GM23338 (cell line): ENCODE data around the gene VOPP1. TPM values are rescaled to one million over a fixed set of nuclear protein-coding genes. Genes with fewer than 3 reads are reported as not detected.

Experiments used
- ATAC-seq: fragments of 200-7000 bp; cut with Tn5 transposase; 3 replicates; pipeline ENCODE4 v1.9.1; 2020
- DNase-seq: peaks from one replicate; pipeline ENCODE4 v3.0.0-alpha.2; 2015; ENCODE audit warnings: low spot score
- H2AFZ ChIP-seq: fragments of 200-600 bp; sonication (generic); 2 replicates; pipeline ENCODE4 v1.8.0; 2016; ENCODE audit warnings: antibody characterized with exemption, mild to moderate bottlenecking, moderate library complexity
- H3F3A ChIP-seq: fragments of 200-600 bp; sonication (generic); replicated peaks from 2 replicates; pipeline ENCODE4 v1.8.0; 2017; ENCODE audit warnings: antibody characterized with exemption, mixed run types, low read depth
- H3K27ac ChIP-seq: fragments of 200-600 bp; sonication (generic); 2 replicates; pipeline ENCODE4 v1.6.1; 2016; ENCODE audit warnings: low read depth
- H3K27me3 ChIP-seq: fragments of 200-600 bp; sonication (generic); 2 replicates; pipeline ENCODE4 v1.8.0; 2016; ENCODE audit warnings: mild to moderate bottlenecking, mixed run types, moderate library complexity; ENCODE audit not compliant: insufficient read depth
- H3K36me3 ChIP-seq: fragments of 200-600 bp; sonication (generic); 2 replicates; pipeline ENCODE4 v1.8.0; 2016; ENCODE audit warnings: mild to moderate bottlenecking; ENCODE audit not compliant: insufficient read depth
- H3K4me1 ChIP-seq: fragments of 200-600 bp; sonication (generic); 2 replicates; pipeline ENCODE4 v1.8.0; 2016; ENCODE audit warnings: mild to moderate bottlenecking, moderate library complexity; ENCODE audit not compliant: insufficient read depth
- H3K4me2 ChIP-seq: fragments of 200-600 bp; sonication (generic); 2 replicates; pipeline ENCODE4 v1.7.1; 2017; ENCODE audit warnings: mixed run types
- H3K4me3 ChIP-seq: fragments of 200-600 bp; sonication (generic); 2 replicates; pipeline ENCODE4 v1.6.1; 2016; ENCODE audit warnings: mixed run types
- H3K79me2 ChIP-seq: fragments of 200-600 bp; sonication (generic); replicated peaks from 2 replicates; pipeline ENCODE4 v1.8.0; 2017; ENCODE audit warnings: mild to moderate bottlenecking; ENCODE audit not compliant: insufficient read depth
- H3K9me2 ChIP-seq: fragments of 200-600 bp; sonication (generic); 2 replicates; pipeline ENCODE4 v1.8.0; 2017; ENCODE audit not compliant: insufficient read depth
- H4K20me1 ChIP-seq: fragments of 200-600 bp; sonication (generic); replicated peaks from 2 replicates; pipeline ENCODE4 v1.8.0; 2017; ENCODE audit warnings: mild to moderate bottlenecking; ENCODE audit not compliant: insufficient read depth
- H3K27ac Mint-ChIP-seq: 2 replicates; pipeline ENCODE4 v1.8.0; 2020; ENCODE audit warnings: inconsistent platforms, mild to moderate bottlenecking, moderate library complexity, mixed read lengths
- H3K27me3 Mint-ChIP-seq: 3 replicates; pipeline ENCODE4 v1.8.0; 2022; ENCODE audit warnings: low read depth, mild to moderate bottlenecking, moderate library complexity, mixed read lengths, inconsistent platforms; ENCODE audit not compliant: insufficient read depth, poor library complexity
- H3K36me3 Mint-ChIP-seq: 3 replicates; pipeline ENCODE4 v1.8.0; 2021; ENCODE audit warnings: low read depth, mild to moderate bottlenecking, inconsistent platforms, moderate library complexity, mixed read lengths
- H3K4me1 Mint-ChIP-seq: 3 replicates; pipeline ENCODE4 v1.8.0; 2020; ENCODE audit warnings: mild to moderate bottlenecking, inconsistent platforms, mixed read lengths
- H3K4me3 Mint-ChIP-seq: 3 replicates; pipeline ENCODE4 v1.8.0; 2021; ENCODE audit warnings: moderate library complexity, mild to moderate bottlenecking, inconsistent platforms, mixed read lengths
- H3K9me3 Mint-ChIP-seq: 3 replicates; pipeline ENCODE4 v1.8.0; 2020; ENCODE audit warnings: moderate library complexity, mild to moderate bottlenecking, inconsistent platforms, mixed read lengths
- CREB1 ChIP-seq: fragments of 250-450 bp; sonication (Bioruptor Pico); IDR thresholded peaks from 2 replicates; pipeline ENCODE4 v1.5.0; 2020; ENCODE audit warnings: low read depth, mild to moderate bottlenecking, moderate library complexity
- CTCF ChIP-seq, 2 experiments: fragments of 200-600 bp in 1 of 2; sonication (generic) in 1 of 2; conservative IDR thresholded peaks; 2 replicates each; pipeline versions ENCODE4 v1.5.1 to v1.6.1; 2016 to 2017; ENCODE audit warnings: antibody characterized with exemption in 2 of 2, low read depth in 2 of 2, mild to moderate bottlenecking in 2 of 2, moderate library complexity in 1 of 2
- ETS1 ChIP-seq: IDR thresholded peaks from 2 replicates; pipeline ENCODE4 v1.6.1; 2016; ENCODE audit warnings: antibody characterized with exemption
- EZH2 ChIP-seq: fragments of 200-600 bp; sonication (generic); IDR thresholded peaks from one replicate; pipeline ENCODE4 v1.8.0; 2017; ENCODE audit warnings: antibody characterized with exemption, mild to moderate bottlenecking, low read depth; ENCODE audit not compliant: unreplicated experiment
- EZH2phosphoT487 ChIP-seq: fragments of 200-600 bp; sonication (generic); IDR thresholded peaks from one replicate; pipeline ENCODE4 v1.8.1; 2018; ENCODE audit warnings: antibody characterized with exemption; ENCODE audit not compliant: unreplicated experiment
- JUNB ChIP-seq: IDR thresholded peaks from one replicate; pipeline ENCODE4 v1.6.1; 2016; ENCODE audit warnings: antibody characterized with exemption; ENCODE audit not compliant: unreplicated experiment
- NANOG ChIP-seq: IDR thresholded peaks from 2 replicates; pipeline ENCODE4 v1.6.1; 2016; ENCODE audit warnings: antibody characterized with exemption, borderline replicate concordance
- POLR2AphosphoS5 ChIP-seq: IDR thresholded peaks from 2 replicates; pipeline ENCODE4 v1.6.1; 2016; ENCODE audit warnings: antibody characterized with exemption, low read depth
- STAT1 ChIP-seq: IDR thresholded peaks from one replicate; pipeline ENCODE4 v1.6.1; 2016; ENCODE audit warnings: antibody characterized with exemption; ENCODE audit not compliant: unreplicated experiment
- ZNF114 ChIP-seq: fragments of 250-450 bp; sonication (Bioruptor Pico); IDR thresholded peaks from 2 replicates; pipeline ENCODE4 v1.5.0; 2020; ENCODE audit warnings: mild to moderate bottlenecking, moderate library complexity
- ZNF331 ChIP-seq: fragments of 250-450 bp; sonication (Bioruptor Pico); IDR thresholded peaks from 2 replicates; pipeline ENCODE4 v1.5.0; 2020; ENCODE audit warnings: low read depth, mild to moderate bottlenecking, moderate library complexity
- polyA plus RNA-seq: library from polyadenylated mRNA; unstranded; fragments of >200 nt; fragmentation: Nextera tagmentation; extraction: Ambion mirVana; gene quantifications from 2 replicates; pipeline ENCODE4 v1.2.1, GENCODE V29; 2016
- total RNA-seq: library from RNA; depleted of rRNA; stranded (reverse); fragments of >200 nt; shearing (Covaris generic); gene quantifications from 2 replicates; pipeline ENCODE4 v1.2.3, GENCODE V29; 2014
- TF ChIP-seq, protein P1 (sequence below): IDR thresholded peaks from one replicate; pipeline ENCODE4 v1.6.1; 2018; ENCODE audit warnings: antibody characterized with exemption; ENCODE audit not compliant: unreplicated experiment
- TF ChIP-seq, protein P2 (sequence below): fragments of 250-450 bp; sonication (Bioruptor Pico); IDR thresholded peaks from 2 replicates; pipeline ENCODE4 v1.5.0; 2020; ENCODE audit warnings: mild to moderate bottlenecking, moderate library complexity

Gene VOPP1
- total and polyA plus RNA-seq, 2 experiments from 2014 or later = 28.2 to 73.7 TPM

DNA sequence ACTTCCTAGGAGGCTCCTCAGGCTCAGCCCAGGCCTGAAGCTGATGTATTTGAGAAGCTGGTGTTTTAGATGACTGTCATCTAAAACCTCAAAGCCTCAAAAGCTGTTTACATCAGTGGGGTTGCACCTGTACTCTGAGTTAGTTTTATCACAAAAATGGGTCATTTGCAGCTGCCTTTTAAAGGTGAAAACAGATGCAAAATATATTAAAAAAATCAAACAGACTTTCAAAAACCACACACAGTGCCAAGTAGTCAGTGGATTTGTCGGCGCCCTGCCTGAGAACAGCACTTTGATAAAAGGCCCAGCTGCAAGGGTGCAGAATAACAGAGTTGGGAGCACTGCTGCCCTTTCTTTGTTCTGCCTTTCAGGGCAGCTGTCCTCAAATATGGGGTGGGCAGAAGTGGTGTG is 103.0 kb downstream of the VOPP1 start:
- Histone ChIP-seq H3F3A (no peaks in the 10 kb centered on the region), H3K4me3 (no peak overlapping the region), H3K4me2 (no peak overlapping the region), H3K27ac (no peak overlapping the region), H2AFZ (no peak overlapping the region), H3K4me1 (no peaks in the 10 kb centered on the region), H3K36me3 (peaks cover 8% of the 10 kb centered on the region; the same call in 1 of the 2 replicates), H3K79me2 (no peaks in the 10 kb centered on the region), H3K27me3 (no peaks in the 10 kb centered on the region), H3K9me2 (no peaks in the 10 kb centered on the region), H4K20me1 (no peaks in the 10 kb centered on the region)
- H3K27me3 Mint-ChIP-seq = peaks cover 7% of the 10 kb centered on the region
- ATAC-seq (no peak), DNase-seq (no peak)
- H3K36me3 Mint-ChIP-seq = peaks cover 56% of the 10 kb centered on the region
- TF ChIP-seq NANOG (no peak), ZNF114 (no peak), ZNF331 (CRISPR knock-in tag) (no peak), ETS1 (no peak), CTCF (conservative IDR thresholded peaks at IDR 0.05; ENCODE audit: low read depth in 2 of 2) (no peak), EZH2 (no peak), CREB1 (CRISPR knock-in tag) (no peak), EZH2phosphoT487 (no peak), JUNB (no peak), STAT1 (no peak), POLR2AphosphoS5 (no peak)
- TF ChIP-seq, protein P1, sequence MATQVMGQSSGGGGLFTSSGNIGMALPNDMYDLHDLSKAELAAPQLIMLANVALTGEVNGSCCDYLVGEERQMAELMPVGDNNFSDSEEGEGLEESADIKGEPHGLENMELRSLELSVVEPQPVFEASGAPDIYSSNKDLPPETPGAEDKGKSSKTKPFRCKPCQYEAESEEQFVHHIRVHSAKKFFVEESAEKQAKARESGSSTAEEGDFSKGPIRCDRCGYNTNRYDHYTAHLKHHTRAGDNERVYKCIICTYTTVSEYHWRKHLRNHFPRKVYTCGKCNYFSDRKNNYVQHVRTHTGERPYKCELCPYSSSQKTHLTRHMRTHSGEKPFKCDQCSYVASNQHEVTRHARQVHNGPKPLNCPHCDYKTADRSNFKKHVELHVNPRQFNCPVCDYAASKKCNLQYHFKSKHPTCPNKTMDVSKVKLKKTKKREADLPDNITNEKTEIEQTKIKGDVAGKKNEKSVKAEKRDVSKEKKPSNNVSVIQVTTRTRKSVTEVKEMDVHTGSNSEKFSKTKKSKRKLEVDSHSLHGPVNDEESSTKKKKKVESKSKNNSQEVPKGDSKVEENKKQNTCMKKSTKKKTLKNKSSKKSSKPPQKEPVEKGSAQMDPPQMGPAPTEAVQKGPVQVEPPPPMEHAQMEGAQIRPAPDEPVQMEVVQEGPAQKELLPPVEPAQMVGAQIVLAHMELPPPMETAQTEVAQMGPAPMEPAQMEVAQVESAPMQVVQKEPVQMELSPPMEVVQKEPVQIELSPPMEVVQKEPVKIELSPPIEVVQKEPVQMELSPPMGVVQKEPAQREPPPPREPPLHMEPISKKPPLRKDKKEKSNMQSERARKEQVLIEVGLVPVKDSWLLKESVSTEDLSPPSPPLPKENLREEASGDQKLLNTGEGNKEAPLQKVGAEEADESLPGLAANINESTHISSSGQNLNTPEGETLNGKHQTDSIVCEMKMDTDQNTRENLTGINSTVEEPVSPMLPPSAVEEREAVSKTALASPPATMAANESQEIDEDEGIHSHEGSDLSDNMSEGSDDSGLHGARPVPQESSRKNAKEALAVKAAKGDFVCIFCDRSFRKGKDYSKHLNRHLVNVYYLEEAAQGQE = no peak
- TF ChIP-seq, protein P2, sequence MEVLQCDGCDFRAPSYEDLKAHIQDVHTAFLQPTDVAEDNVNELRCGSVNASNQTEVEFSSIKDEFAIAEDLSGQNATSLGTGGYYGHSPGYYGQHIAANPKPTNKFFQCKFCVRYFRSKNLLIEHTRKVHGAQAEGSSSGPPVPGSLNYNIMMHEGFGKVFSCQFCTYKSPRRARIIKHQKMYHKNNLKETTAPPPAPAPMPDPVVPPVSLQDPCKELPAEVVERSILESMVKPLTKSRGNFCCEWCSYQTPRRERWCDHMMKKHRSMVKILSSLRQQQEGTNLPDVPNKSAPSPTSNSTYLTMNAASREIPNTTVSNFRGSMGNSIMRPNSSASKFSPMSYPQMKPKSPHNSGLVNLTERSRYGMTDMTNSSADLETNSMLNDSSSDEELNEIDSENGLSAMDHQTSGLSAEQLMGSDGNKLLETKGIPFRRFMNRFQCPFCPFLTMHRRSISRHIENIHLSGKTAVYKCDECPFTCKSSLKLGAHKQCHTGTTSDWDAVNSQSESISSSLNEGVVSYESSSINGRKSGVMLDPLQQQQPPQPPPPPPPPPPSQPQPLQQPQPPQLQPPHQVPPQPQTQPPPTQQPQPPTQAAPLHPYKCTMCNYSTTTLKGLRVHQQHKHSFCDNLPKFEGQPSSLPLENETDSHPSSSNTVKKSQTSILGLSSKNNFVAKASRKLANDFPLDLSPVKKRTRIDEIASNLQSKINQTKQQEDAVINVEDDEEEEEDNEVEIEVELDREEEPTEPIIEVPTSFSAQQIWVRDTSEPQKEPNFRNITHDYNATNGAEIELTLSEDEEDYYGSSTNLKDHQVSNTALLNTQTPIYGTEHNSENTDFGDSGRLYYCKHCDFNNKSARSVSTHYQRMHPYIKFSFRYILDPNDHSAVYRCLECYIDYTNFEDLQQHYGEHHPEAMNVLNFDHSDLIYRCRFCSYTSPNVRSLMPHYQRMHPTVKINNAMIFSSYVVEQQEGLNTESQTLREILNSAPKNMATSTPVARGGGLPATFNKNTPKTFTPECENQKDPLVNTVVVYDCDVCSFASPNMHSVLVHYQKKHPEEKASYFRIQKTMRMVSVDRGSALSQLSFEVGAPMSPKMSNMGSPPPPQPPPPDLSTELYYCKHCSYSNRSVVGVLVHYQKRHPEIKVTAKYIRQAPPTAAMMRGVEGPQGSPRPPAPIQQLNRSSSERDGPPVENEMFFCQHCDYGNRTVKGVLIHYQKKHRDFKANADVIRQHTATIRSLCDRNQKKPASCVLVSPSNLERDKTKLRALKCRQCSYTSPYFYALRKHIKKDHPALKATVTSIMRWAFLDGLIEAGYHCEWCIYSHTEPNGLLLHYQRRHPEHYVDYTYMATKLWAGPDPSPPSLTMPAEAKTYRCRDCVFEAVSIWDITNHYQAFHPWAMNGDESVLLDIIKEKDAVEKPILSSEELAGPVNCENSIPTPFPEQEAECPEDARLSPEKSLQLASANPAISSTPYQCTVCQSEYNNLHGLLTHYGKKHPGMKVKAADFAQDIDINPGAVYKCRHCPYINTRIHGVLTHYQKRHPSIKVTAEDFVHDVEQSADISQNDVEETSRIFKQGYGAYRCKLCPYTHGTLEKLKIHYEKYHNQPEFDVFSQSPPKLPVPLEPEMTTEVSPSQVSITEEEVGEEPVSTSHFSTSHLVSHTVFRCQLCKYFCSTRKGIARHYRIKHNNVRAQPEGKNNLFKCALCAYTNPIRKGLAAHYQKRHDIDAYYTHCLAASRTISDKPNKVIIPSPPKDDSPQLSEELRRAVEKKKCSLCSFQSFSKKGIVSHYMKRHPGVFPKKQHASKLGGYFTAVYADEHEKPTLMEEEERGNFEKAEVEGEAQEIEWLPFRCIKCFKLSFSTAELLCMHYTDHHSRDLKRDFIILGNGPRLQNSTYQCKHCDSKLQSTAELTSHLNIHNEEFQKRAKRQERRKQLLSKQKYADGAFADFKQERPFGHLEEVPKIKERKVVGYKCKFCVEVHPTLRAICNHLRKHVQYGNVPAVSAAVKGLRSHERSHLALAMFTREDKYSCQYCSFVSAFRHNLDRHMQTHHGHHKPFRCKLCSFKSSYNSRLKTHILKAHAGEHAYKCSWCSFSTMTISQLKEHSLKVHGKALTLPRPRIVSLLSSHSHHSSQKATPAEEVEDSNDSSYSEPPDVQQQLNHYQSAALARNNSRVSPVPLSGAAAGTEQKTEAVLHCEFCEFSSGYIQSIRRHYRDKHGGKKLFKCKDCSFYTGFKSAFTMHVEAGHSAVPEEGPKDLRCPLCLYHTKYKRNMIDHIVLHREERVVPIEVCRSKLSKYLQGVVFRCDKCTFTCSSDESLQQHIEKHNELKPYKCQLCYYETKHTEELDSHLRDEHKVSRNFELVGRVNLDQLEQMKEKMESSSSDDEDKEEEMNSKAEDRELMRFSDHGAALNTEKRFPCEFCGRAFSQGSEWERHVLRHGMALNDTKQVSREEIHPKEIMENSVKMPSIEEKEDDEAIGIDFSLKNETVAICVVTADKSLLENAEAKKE = no peak
- H3K4me1 Mint-ChIP-seq = no peaks in the 10 kb centered on the region; the same call in 2 of the 3 replicates
- H3K4me3 Mint-ChIP-seq = no peak overlapping the region
- no peak overlapping the region for H3K27ac Mint-ChIP-seq
- H3K9me3 Mint-ChIP-seq = peaks cover 32% of the 10 kb centered on the region
